Muscle layer of colon (tissue), 2 donors: Measurements from ENCODE around the gene IRX3.
A peak's percentile ranks its signal among the peaks of the same experiment; 100 is the strongest.

ENCODE experiments used
- H3K27ac ChIP-seq: one replicate; pipeline ENCODE4 v1.7.0; 2013; ENCODE audit warnings: low read depth, mild to moderate bottlenecking, low read length, moderate library complexity
- H3K27me3 ChIP-seq, 2 donors: one replicate each; pipeline ENCODE4 v1.7.0; 2013; ENCODE audit warnings: low read length in 2 of 2, mild to moderate bottlenecking in 2 of 2; ENCODE audit not compliant: insufficient read depth in 2 of 2, control insufficient read depth in 1 of 2
- H3K36me3 ChIP-seq: one replicate; pipeline ENCODE4 v1.7.0; 2013; ENCODE audit warnings: mild to moderate bottlenecking, low read length; ENCODE audit not compliant: insufficient read depth
- H3K4me1 ChIP-seq: one replicate; pipeline ENCODE4 v1.7.0; 2013; ENCODE audit warnings: mild to moderate bottlenecking, low read length; ENCODE audit not compliant: insufficient read depth
- H3K4me3 ChIP-seq, 2 donors: one replicate each; pipeline ENCODE4 v1.7.0; 2013; ENCODE audit warnings: low read length in 2 of 2, low read depth in 1 of 2, mild to moderate bottlenecking in 1 of 2, moderate library complexity in 1 of 2
- H3K9ac ChIP-seq: one replicate; pipeline ENCODE4 v1.7.0; 2013; ENCODE audit warnings: low read length
- H3K9me3 ChIP-seq: one replicate; pipeline ENCODE4 v1.7.0; 2013; ENCODE audit warnings: mild to moderate bottlenecking, low read length
- donor health status: abdominal sarcoma.
- donor health status: Adenocarcinoma of cecum.

IRX3 gene

GRCh38 chr16:54286366-54287130 is at the start of gene IRX3:
TSS of gene IRX3 (minus strand) at chr16:54286787. CDS start at chr16:54286050, 737 bp downstream.
- no peak within 1 kb of the TSS for H3K27ac ChIP-seq
- H3K36me3 ChIP-seq: no peaks in the 10 kb centered on the region
- H3K4me3 ChIP-seq: peak within 1 kb of the TSS; percentile 31 to 60
- H3K9me3 ChIP-seq: no peaks in the 10 kb centered on the region
- H3K4me1 ChIP-seq: peaks cover 7% of the 10 kb centered on the region
- H3K9ac ChIP-seq: no peak within 1 kb of the TSS
- peaks cover 50 to 93% of the 10 kb centered on the region in 2 donors for H3K27me3 ChIP-seq

DNA sequence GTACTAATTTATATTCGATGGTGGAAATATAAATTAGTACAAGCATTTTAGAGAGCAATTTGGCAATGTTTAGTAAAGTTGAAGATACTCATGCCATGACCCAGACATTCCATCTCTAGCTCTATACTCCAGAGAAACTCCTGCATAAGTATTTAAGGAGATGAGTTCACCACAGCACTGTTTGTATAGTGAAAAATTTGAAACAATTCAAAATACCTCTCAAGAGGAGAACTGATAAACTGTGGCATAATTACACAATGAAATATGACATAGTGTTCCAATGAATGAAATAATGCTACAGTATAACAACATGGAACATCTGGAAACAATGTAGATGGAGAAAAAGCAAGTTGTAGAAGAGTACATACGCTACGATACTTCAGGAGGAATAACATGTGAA is 48.6 kb upstream of the IRX3 start:
- H3K9ac ChIP-seq: no peak overlapping the region
- peaks cover 0 to 6% of the 10 kb centered on the region in 2 donors for H3K27me3 ChIP-seq
- H3K36me3 ChIP-seq: no peaks in the 10 kb centered on the region
- H3K4me3 ChIP-seq: no peak overlapping the region
- H3K27ac ChIP-seq: no peak overlapping the region
- H3K9me3 ChIP-seq: no peaks in the 10 kb centered on the region
- no peaks in the 10 kb centered on the region for H3K4me1 ChIP-seq

- Histone ChIP-seq H3K9me3 (no peaks in the 10 kb centered on the region), H3K27me3 (peaks cover 0 to 6% of the 10 kb centered on the region in 2 donors), H3K27ac (no peak overlapping the region), H3K4me3 (no peak overlapping the region), H3K9ac (no peak overlapping the region), H3K36me3 (no peaks in the 10 kb centered on the region), H3K4me1 (no peaks in the 10 kb centered on the region)
Observed at GRCh38 chr16:54334208-54334607, 47.6 kb upstream of the IRX3 start.

DNA sequence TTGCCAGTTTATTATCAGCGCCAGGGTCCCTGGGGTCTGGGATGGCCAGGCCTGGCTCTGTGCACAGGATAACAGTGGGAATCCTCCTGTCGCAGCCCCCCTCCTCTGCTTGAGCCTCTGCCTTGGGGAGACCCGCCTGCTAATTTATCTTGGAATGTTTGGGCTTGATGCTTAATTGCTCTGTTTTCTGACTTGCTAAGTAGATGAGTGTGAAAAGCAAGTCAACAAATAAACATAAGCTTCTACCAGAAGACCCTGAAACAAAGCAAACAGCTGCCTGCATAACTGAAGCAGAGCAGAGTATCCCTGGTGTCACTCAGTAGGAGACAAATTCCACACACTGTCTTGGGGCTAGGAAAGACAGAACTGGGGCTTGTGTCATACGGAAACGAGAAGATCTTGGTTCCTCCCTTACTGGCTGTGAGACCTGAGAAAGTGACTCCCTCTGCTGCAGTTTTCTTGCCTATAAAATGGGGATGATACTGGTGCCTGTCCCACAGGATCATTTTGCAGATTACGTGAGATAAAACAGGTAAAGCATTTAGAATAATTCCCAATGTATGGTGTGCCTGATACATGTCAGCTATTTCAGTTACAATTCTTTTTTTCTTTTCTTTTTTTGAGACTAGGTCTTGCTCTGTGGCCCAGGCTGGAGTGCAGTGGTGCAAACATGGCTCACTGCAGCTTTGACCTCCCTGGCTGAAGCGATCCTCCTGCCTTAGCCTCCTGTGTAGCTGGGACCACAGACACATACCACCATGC is 44.8 kb upstream of the IRX3 start:
- no peaks in the 10 kb centered on the region for H3K4me1 ChIP-seq
- no peak overlapping the region for H3K9ac ChIP-seq
- no peak overlapping the region for H3K4me3 ChIP-seq
- peaks cover 0 to 2% of the 10 kb centered on the region in 2 donors for H3K27me3 ChIP-seq
- H3K9me3 ChIP-seq: no peaks in the 10 kb centered on the region
- no peaks in the 10 kb centered on the region for H3K36me3 ChIP-seq
- no peak overlapping the region for H3K27ac ChIP-seq

- H3K9ac ChIP-seq: no peak overlapping the region
- H3K36me3 ChIP-seq: no peaks in the 10 kb centered on the region
- no peak overlapping the region for H3K4me3 ChIP-seq
Observed at GRCh38 chr16:54327609-54328008, 41.0 kb upstream of the IRX3 start.

DNA sequence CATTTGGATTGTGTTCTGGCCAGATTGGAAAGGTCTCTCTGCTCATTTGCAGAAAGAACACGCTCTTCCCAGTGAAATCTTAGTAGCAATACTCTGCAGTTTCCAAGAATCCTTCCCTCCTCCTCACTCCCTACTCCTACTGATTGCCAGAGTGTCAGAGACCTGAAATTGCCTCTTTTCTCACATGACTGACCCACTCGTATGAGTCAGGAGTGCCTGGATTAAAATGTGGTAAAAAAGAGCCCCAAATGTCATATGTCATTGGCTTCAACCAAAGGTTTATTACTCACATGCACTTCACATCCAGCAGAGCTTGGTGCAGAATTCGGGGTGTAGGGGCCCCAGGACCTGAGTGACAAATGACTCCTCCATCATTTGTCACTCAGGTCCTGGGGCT is 39.7 kb upstream of the IRX3 start:
- no peaks in the 10 kb centered on the region for H3K9me3 ChIP-seq
- no peak overlapping the region for H3K27ac ChIP-seq
- H3K27me3 ChIP-seq: no peaks in the 10 kb centered on the region
- no peaks in the 10 kb centered on the region for H3K36me3 ChIP-seq
- H3K4me3 ChIP-seq: no peak overlapping the region
- no peaks in the 10 kb centered on the region for H3K4me1 ChIP-seq
- H3K9ac ChIP-seq: no peak overlapping the region

More at GRCh38 chr16:54327609-54328008, 41.0 kb upstream of the IRX3 start:
- Histone ChIP-seq H3K27me3 (no peaks in the 10 kb centered on the region), H3K9me3 (no peaks in the 10 kb centered on the region), H3K4me1 (no peaks in the 10 kb centered on the region), H3K27ac (no peak overlapping the region)

DNA sequence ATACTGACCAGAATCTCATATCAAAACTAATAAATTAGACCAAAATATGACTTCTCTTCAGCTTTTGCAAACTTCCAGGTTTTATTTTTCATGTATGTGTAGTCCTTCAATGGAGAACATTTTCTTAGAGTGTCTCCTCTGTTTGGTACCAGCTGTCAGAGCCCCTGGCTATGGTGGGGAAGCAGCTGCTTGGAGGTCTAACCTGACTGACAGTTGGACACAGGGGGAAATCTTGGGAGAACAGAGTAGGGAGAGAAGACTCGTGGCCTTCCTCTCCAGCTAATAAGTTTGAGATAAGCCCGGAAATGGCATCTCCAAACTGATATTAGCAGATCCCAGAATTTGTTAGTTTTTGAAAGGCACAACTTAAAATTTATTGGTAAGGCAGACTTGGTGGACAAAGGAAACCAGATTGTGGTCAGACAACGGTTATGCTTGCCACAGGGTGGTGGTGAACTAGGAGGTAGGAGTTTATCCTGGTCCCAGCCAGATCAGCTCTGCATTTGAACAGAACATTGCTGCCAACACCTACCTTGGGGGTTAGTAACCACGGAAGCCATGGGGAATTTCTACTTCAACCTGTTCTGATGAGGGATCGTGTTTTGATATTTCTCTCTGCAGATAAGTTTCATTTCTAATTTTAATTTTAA is 39.2 kb upstream of the IRX3 start:
- Histone ChIP-seq H3K9ac (no peak overlapping the region), H3K27me3 (no peaks in the 10 kb centered on the region), H3K36me3 (no peaks in the 10 kb centered on the region), H3K27ac (no peak overlapping the region), H3K4me1 (no peaks in the 10 kb centered on the region), H3K9me3 (no peaks in the 10 kb centered on the region), H3K4me3 (no peak overlapping the region)

DNA sequence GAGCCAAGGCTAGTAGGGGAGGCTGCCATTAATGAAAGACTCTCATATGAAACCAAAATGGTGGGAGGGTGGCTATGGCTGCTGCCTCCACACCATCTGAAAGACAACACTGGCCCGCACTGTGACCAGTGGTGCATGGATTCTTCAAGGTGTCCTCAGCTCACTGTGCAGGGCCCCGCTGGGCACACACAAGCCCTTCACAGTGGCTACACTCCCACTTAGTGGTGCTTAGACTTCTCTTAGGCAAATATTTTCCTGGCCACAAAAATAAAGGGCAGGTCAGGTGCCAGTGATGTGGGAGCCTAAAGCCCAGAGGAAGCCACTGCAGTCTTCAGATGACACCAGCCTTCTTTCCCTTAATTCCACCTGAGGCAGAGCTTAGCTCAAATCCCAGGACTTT is 38.1 kb upstream of the IRX3 start:
- Histone ChIP-seq H3K27ac (no peak overlapping the region), H3K36me3 (no peaks in the 10 kb centered on the region), H3K9ac (no peak overlapping the region), H3K4me3 (no peak overlapping the region), H3K4me1 (no peaks in the 10 kb centered on the region), H3K27me3 (no peaks in the 10 kb centered on the region), H3K9me3 (no peaks in the 10 kb centered on the region)

DNA sequence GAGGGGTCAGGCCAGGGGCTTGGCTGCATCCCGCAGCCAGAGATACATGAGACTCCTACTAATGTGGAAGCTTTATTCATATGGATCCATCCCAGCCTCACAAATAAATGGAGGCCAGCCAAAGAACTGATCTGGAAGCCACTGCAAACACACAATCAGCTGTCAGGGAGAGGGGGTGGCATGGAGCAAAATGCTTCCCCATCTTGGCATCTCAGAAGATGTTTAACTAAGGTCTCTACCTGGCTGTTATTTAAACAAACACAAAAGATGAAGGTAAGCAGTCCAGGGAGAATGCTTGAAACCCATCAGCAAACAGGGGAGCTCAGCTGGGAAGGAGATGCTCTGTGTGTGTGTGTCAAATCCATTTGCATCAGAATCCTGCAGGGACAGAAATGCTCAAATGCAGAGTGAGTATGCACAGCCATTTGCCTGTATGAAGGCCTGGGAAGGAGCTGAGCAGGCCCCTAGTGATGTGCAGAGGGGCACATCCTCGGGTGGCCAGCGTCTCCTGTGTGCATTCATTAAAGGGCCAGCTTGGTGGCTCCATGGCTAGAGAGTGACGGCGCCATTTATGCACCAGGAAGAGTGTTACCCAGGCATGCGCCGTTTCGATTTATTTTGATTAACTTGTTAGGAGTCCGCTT is 34.2 kb upstream of the IRX3 start:
- H3K27me3 ChIP-seq: no peaks in the 10 kb centered on the region
- no peaks in the 10 kb centered on the region for H3K9me3 ChIP-seq
- no peak overlapping the region for H3K27ac ChIP-seq
- no peak overlapping the region for H3K4me3 ChIP-seq
- no peak overlapping the region for H3K9ac ChIP-seq
- no peaks in the 10 kb centered on the region for H3K36me3 ChIP-seq
- H3K4me1 ChIP-seq: no peaks in the 10 kb centered on the region

- Histone ChIP-seq H3K9me3 (no peaks in the 10 kb centered on the region), H3K4me3 (no peak overlapping the region), H3K36me3 (no peaks in the 10 kb centered on the region), H3K4me1 (no peaks in the 10 kb centered on the region), H3K27ac (no peak overlapping the region), H3K9ac (no peak overlapping the region), H3K27me3 (no peaks in the 10 kb centered on the region)
Observed at GRCh38 chr16:54318941-54319340, 32.4 kb upstream of the IRX3 start.

- H3K9me3 ChIP-seq: no peaks in the 10 kb centered on the region
- no peak overlapping the region for H3K9ac ChIP-seq
- H3K4me3 ChIP-seq: no peak overlapping the region
- no peak overlapping the region for H3K27ac ChIP-seq
- H3K27me3 ChIP-seq: no peaks in the 10 kb centered on the region
- no peaks in the 10 kb centered on the region for H3K4me1 ChIP-seq
- H3K36me3 ChIP-seq: no peaks in the 10 kb centered on the region
Observed at GRCh38 chr16:54317101-54317611, 30.6 kb upstream of the IRX3 start.
